OCI-LY1 (cell line): ENCODE measurements around the gene LAMA4.

Source experiments
- CTCF ChIP-seq: fragments of 200-600 bp; sonication (generic), shearing (Covaris generic); IDR thresholded peaks from 2 replicates; pipeline ENCODE4 v1.5.1; 2017; ENCODE audit warnings: mild to moderate bottlenecking, antibody characterized with exemption, low read length, moderate library complexity, mixed read lengths
- EZH2 ChIP-seq: fragments of 200-600 bp; sonication (generic), shearing (Covaris generic); IDR thresholded peaks from 2 replicates; pipeline ENCODE4 v1.8.0; 2017; ENCODE audit warnings: borderline replicate concordance, mixed run types, mild to moderate bottlenecking, antibody characterized with exemption, low read length, moderate library complexity, mixed read lengths

- TF ChIP-seq CTCF (no peak), EZH2 (no peak)
Measured at GRCh38 chr6:112149236-112149635, 105.1 kb downstream of the LAMA4 start.
